ENCODE results near the gene CRY2.

- TF ChIP-seq CTCF (IDR thresholded peaks at IDR 0.05) (no peak), POLR2A (IDR thresholded peaks at IDR 0.05) (no peak)
Observed at GRCh38 chr11:45924036-45924915, 77.0 kb downstream of the CRY2 start.

All from esophagus squamous epithelium (tissue), 4 donors.